ENCODE data around the gene RGS1. TPM values are rescaled to one million over a fixed set of nuclear protein-coding genes. Genes with fewer than 3 reads are reported as not detected.

RGS1 gene
- total RNA-seq, 1 donor from 2014 or later = 0.32 TPM

DNA sequence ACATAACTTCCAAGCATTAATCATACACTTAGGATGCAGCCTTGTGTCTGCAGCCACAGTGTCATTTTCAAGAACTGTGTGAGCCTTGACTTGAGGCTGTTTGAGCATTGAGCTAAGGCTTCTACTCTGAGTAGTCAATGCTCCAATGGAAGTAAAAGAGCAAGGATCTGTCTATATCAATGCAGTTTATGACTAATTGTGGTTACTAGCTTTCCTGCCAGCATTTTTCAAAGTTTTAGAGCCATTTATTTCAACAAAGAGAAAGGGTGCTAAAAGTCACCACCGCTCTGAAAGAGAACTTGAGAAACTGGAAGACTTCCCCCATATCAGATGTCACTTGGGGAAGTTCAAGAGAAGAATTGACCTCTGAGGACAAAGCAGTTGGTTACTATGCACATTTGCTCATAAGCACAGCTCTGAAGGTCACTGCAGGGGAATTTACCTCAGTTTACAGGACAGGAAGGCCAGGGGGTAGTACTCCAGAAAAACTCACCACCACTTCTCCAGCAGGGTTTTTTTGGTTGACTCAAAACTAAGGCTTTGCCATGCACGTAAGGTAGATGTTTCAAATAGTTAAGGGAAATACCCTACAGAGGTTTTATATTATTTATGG is 24.5 kb upstream of the RGS1 start:
- intact Hi-C loops (cut with DNase I) = no loop called here
- no peak for DNase-seq (ENCODE audit: missing footprints)
- ATAC-seq = no peak

- ATAC-seq (no peak), DNase-seq (ENCODE audit: missing footprints) (no peak)
- intact Hi-C loops (cut with DNase I) = no loop called here
Measured at GRCh38 chr1:192552760-192553191, 22.8 kb upstream of the RGS1 start.

DNA sequence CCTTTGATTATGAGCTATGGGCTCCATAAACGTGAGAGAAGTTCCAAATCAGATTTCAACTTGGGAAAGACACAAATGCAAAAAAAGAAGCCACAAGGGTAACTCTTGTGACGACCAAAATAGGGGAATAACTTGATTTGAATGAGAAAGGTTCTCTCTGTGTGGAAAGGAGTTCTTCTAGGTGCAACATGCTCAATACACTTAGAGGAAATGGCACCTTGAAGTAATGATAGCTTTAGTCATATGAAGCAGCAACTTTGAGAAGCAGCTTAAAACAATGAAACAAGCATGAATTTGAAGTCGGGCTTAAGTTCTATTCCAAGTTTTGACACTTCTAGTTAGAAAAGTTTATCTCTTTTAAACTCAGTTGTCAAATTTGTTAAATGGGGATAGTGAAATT is 21.8 kb upstream of the RGS1 start:
- no peak for ATAC-seq
- intact Hi-C loops (cut with DNase I) = no loop called here
- DNase-seq (ENCODE audit: missing footprints) = no peak

GRCh38 chr1:192554904-192555303 is 20.7 kb upstream of the RGS1 start:
- intact Hi-C loops (cut with DNase I) = no loop called here
- DNase-seq (ENCODE audit: missing footprints) (no peak), ATAC-seq (no peak)

DNA sequence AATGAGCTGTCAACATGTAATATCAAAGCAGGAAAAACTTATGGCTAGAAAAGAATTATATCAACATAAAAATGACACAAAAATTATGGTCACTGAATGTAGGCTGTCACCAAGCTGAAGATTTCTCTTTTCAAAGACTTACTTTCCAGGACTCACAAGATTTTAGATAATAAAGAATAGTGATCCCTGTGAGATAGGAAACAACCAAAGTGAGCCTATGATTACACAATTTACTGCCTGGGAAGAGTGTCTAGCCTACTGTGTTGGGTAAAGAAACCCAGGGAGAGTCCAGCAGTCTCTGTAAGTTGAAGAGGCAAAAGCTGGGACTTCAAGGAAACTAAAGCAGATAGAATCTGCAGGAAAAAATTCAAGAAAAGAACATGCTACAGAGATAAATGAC is 20.2 kb upstream of the RGS1 start:
- ATAC-seq (no peak), DNase-seq (ENCODE audit: missing footprints) (no peak)
- intact Hi-C loops (cut with DNase I) = no loop called here

DNA sequence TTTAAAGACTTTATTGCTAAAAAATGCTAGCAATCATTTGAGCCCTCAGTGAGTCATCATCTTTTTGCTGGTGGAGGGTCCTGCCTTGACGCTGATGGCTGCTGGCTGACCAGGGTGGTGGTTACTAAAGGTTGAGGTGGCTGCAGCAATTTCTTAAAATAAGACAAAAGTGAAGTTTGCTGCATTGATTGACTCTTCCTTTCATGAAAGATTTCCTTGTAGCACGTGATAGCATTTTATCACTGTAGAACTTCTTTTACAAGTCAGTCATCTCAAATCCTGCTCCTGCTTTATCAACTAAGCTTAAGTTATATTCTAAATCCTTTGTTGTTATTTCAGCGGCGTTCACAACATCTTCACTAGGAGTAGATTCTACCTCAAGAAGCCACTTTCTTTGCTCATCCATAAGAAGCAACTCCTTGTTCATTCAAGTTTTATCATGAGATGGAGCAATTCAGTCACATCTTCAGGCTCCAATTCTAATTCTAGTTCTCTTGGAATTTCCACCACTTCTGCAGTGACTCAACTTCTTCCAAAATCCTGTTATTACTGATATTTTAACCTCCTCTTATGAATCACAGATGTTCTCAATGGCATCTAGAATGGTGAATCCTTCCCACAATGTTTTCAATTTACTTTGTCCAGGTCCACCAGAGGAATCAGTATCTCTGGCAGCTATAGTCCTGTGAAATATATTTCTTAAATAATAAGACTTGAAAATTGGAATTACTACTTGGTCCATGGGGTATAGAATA is 17.6 kb upstream of the RGS1 start:
- no peak for ATAC-seq
- intact Hi-C loops (cut with DNase I) = no loop called here
- no peak for DNase-seq (ENCODE audit: missing footprints)

DNA sequence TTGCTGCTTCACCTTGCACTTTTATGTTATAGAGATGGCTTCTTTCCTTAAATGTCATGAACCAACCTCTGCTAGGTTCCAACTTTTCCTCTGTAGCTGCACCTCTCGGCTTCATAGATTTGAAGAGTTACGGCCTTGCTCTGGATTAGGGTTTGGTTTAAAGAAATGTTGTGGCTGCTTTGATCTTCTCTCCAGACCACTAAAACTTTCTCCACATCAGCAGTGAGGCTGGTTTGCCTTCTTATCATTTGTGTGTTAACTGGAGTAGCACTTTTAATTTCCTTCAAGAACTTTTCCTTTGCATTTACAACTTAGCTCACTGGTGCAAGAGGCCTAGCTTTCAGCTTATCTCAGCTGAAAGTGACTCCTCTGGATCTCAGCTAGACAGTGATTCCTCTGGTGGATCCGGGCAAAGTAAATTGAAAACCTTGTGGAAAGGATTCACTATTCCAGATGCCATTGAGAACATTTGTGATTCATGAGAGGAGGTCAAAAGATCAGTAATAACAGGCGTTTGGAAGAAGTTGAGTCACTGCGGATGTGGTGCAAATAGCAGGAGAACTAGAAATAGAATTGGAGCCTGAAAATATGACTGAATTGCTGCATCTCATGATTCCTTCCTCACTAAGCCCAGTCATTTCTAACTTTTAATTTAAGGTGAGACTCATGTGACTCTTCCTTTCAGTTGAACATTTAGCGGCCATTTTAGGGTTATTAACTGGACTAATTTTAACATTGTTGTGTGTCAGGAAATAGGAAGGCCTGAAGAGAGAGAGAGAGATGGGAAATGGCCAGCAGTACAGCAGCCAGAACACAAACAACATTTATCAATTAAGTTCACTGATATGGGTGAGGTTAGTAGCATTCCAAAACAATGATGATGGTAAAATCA is 16.2 kb upstream of the RGS1 start:
- DNase-seq (ENCODE audit: missing footprints) (no peak), ATAC-seq (no peak)
- intact Hi-C loops (cut with DNase I) = no loop called here

DNA sequence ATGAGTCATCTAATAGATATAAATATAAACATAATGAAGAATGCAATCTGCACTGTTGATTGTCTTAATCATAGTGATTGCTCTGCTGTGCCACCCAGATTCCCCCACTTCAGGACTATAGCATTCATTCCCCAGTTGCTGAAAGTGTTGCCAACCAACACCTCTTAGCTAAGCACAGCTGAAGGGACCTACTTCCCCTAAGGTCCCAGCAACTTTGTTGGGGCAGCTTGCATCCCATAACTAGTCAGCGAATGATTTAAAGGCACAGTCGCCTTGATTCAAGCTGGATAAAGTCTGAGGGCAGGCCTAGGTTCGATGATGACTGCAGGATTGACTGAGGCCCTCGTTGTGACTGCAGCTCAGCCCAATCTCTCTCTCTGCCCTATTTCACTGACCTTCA is 14.3 kb upstream of the RGS1 start:
- no peak for ATAC-seq
- intact Hi-C loops (cut with DNase I) = no loop called here

GRCh38 chr1:192563129-192563528 is 12.4 kb upstream of the RGS1 start:
- intact Hi-C loops (cut with DNase I) = no loop called here
- DNase-seq (ENCODE audit: missing footprints) (no peak), ATAC-seq (no peak)

More for the DNA sequence above, 14.3 kb upstream of the RGS1 start:
- no peak for DNase-seq (ENCODE audit: missing footprints)

GRCh38 chr1:192564099-192564498 is 11.5 kb upstream of the RGS1 start:
- intact Hi-C loops (cut with DNase I) = no loop called here
- DNase-seq (ENCODE audit: missing footprints) (no peak), ATAC-seq (no peak)

- ATAC-seq (no peak), DNase-seq (ENCODE audit: missing footprints) (no peak)
- intact Hi-C loops (cut with DNase I) = no loop called here
Measured at GRCh38 chr1:192565946-192566345, 9.6 kb upstream of the RGS1 start.

DNA sequence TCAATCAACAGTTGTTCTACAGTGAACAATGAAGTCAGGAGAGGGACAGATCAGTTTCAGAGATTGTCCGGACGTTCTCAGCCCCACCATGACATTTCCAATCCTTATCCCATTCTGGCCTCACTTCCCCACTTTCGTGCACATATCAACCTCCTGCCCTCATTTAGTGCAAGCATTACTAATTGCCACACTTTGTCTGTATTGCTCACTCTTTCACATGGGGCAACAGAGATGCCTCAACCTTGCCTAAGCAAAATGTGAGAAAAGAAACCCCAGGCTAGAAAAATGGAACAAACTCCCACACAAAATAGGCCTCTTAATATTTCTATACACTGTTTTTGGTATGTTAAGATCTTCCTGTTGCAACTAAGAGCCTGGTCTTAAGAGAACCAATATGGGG is 8.9 kb upstream of the RGS1 start:
- DNase-seq (ENCODE audit: missing footprints) (no peak), ATAC-seq (no peak)
- intact Hi-C loops (cut with DNase I) = no loop called here

- intact Hi-C loops (cut with DNase I) = no loop called here
- DNase-seq (ENCODE audit: missing footprints) = no peak
- ATAC-seq = no peak
Measured at GRCh38 chr1:192568063-192568462, 7.5 kb upstream of the RGS1 start.

DNA sequence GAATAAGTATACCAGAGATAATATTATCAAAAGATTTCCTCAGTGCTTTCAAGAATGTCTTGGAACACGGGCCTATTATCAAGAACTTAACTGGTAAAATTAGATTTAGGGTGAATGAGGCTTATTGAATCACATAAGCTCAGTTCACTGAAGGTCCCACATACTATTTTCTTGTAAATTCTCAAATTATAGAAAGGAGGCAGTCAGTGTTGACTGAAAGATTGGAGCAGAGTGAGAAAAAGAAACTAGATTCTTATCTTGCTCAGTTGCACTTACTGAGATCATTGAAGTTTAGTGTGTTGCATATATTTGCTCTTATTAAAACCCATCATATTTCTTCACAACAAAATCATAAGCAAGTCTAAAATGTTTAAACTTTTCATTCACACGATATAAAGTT is 3.9 kb upstream of the RGS1 start:
- DNase-seq (ENCODE audit: missing footprints) (no peak), ATAC-seq (no peak)
- intact Hi-C loops (cut with DNase I) = no loop called here

GRCh38 chr1:192573499-192573898 is 2.1 kb upstream of the RGS1 start:
- ATAC-seq = no peak

GRCh38 chr1:192574073-192574472 is 1.5 kb upstream of the RGS1 start:
- intact Hi-C loops (cut with DNase I) = no loop called here
- ATAC-seq (no peak), DNase-seq (ENCODE audit: missing footprints) (no peak)

More at GRCh38 chr1:192573499-192573898, 2.1 kb upstream of the RGS1 start:
- no peak for DNase-seq (ENCODE audit: missing footprints)
- intact Hi-C loops (cut with DNase I) = no loop called here

DNA sequence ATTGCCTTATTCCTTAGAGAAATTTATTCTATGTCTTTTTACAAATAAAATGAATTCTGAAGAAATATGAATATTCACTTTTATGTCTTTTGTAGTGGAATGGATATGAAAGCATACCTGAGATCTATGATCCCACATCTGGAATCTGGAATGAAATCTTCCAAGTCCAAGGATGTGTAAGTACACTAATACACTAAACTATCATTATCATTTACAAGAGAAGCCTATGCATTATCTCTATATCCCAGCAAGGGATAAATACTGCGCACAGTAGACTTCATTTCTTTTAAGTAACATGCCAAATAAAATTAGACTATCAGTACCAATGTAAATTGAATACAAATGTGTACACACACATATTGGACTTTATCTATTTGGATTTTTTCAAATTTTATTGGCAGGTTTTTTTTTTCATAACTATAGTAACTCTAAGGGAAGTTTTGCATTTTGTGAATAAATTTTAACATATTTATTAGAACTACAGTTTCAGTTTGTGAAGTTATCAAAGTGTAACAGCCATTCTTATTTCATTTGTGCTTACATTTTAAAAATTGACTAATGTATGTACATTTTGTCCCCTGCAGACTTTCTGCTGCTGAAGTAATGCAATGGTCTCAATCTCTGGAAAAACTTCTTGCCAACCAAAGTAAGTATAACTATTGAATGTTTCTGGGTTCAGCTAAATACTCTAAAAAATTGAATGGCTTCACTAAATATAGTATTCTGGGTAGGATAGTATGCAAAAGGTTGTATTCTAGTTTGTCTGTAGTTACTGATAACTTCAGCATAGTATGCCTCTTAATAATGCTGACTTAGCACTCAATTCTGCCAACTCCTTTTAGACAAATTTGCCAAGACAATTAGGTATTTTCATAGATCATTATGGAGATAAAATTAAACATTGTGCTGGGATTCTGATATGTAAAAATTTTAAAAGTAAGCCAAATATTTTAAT is 894 bp downstream of the RGS1 start:
- intact Hi-C loops (cut with DNase I) = no loop called here
- no peak for DNase-seq (ENCODE audit: missing footprints)
- ATAC-seq = no peak

Data from Right ventricle myocardium inferior (tissue), 1 donor.